Neural cell (in vitro differentiated cells): Measurements from ENCODE around the gene YKT6. TPM values are rescaled to one million over a fixed set of nuclear protein-coding genes. Genes with fewer than 3 reads are reported as not detected.
"Not testable (repeated sequence)": the region's sequence is repeated elsewhere in the genome, so short reads cannot be mapped to it uniquely, and the experiment has no call there.

Source experiments
- H2AFZ ChIP-seq: fragments of 200-600, 300-800 bp; sonication (generic), shearing (Covaris generic); 2 replicates; pipeline ENCODE4 v1.6.0; 2014; ENCODE audit warnings: low read depth, mild to moderate bottlenecking, antibody characterized with exemption, low read length, moderate library complexity
- H3F3A ChIP-seq: fragments of 200-600 bp; shearing (Covaris generic); 2 replicates; pipeline ENCODE4 v1.6.1; 2016; ENCODE audit warnings: mild to moderate bottlenecking, moderate library complexity, mixed read lengths, antibody characterized with exemption, low read length; ENCODE audit not compliant: insufficient read depth, poor library complexity, severe bottlenecking
- H3K27ac ChIP-seq: fragments of 200-600, 300-800 bp; sonication (generic), shearing (Covaris generic); 2 replicates; pipeline ENCODE4 v1.5.1; 2014; ENCODE audit warnings: mild to moderate bottlenecking, low read length, moderate library complexity
- H3K27me3 ChIP-seq: fragments of 300-800, 200-600 bp; sonication (generic), shearing (Covaris generic); 2 replicates; pipeline ENCODE4 v1.6.0; 2014; ENCODE audit warnings: mild to moderate bottlenecking, low read depth, low read length, moderate library complexity; ENCODE audit not compliant: insufficient read depth
- H3K36me3 ChIP-seq: fragments of 300-800, 200-600 bp; sonication (generic), shearing (Covaris generic); 2 replicates; pipeline ENCODE4 v1.5.1; 2014; ENCODE audit warnings: mild to moderate bottlenecking, antibody characterized with exemption, low read length, moderate library complexity; ENCODE audit not compliant: insufficient read depth
- H3K4me2 ChIP-seq: fragments of 300-800, 200-600 bp; sonication (generic), shearing (Covaris generic); 2 replicates; pipeline ENCODE4 v1.6.0; 2014; ENCODE audit warnings: mild to moderate bottlenecking, low read length
- H3K4me3 ChIP-seq: fragments of 300-800, 200-600 bp; sonication (generic), shearing (Covaris generic); 2 replicates; pipeline ENCODE4 v1.5.1; 2014; ENCODE audit warnings: mild to moderate bottlenecking, low read length, moderate library complexity
- H3K79me2 ChIP-seq: fragments of 200-600 bp; shearing (Covaris generic); replicated peaks from 2 replicates; pipeline ENCODE4 v1.6.0; 2014; ENCODE audit warnings: mild to moderate bottlenecking, low read length, moderate library complexity; ENCODE audit not compliant: insufficient read depth
- H3K9ac ChIP-seq: fragments of 300-800, 200-600 bp; sonication (generic), shearing (Covaris generic); 2 replicates; pipeline ENCODE4 v1.6.1; 2016; ENCODE audit warnings: mild to moderate bottlenecking, low read length, mixed read lengths
- H3K9me2 ChIP-seq: fragments of 200-600 bp; shearing (Covaris generic); 2 replicates; pipeline ENCODE4 v1.6.1; 2016; ENCODE audit warnings: mild to moderate bottlenecking, low read length, mixed read lengths; ENCODE audit not compliant: insufficient read depth
- H3K9me3 ChIP-seq: fragments of 200-600, 300-800 bp; sonication (generic), shearing (Covaris generic); 2 replicates; pipeline ENCODE4 v1.6.1; 2016; ENCODE audit warnings: mild to moderate bottlenecking, mixed run types, low read length, moderate library complexity, mixed read lengths
- H4K20me1 ChIP-seq: fragments of 200-600 bp; shearing (Covaris generic); 2 replicates; pipeline ENCODE4 v1.6.1; 2016; ENCODE audit warnings: mild to moderate bottlenecking, mixed run types; ENCODE audit not compliant: insufficient read depth
- CTCF ChIP-seq: fragments of 450-650 bp; IDR thresholded peaks from 2 replicates; pipeline ENCODE4 v1.5.1; 2014; ENCODE audit warnings: antibody characterized with exemption, mild to moderate bottlenecking, moderate library complexity; ENCODE audit not compliant: poor library complexity, severe bottlenecking
- EP300 ChIP-seq: fragments of 450-650 bp; conservative IDR thresholded peaks from 2 replicates; pipeline ENCODE4 v1.6.1; 2014; ENCODE audit warnings: antibody characterized with exemption, mild to moderate bottlenecking, moderate library complexity; ENCODE audit not compliant: poor library complexity, severe bottlenecking
- EZH2 ChIP-seq: fragments of 200-600, 300-800 bp; shearing (Covaris generic), sonication (generic); IDR thresholded peaks from 2 replicates; pipeline ENCODE4 v1.6.1; 2014; ENCODE audit warnings: antibody characterized with exemption, low read length, borderline replicate concordance, mild to moderate bottlenecking; ENCODE audit not compliant: insufficient read depth, poor library complexity, severe bottlenecking
- MXI1 ChIP-seq: fragments of 450-650 bp; conservative IDR thresholded peaks from 2 replicates; pipeline ENCODE4 v1.6.1; 2014; ENCODE audit warnings: antibody characterized with exemption, mild to moderate bottlenecking; ENCODE audit not compliant: poor library complexity, severe bottlenecking
- POLR2AphosphoS5 ChIP-seq: IDR thresholded peaks from 2 replicates; pipeline ENCODE4 v1.6.1; 2012
- RAD21 ChIP-seq: fragments of 450-650 bp; conservative IDR thresholded peaks from 2 replicates; pipeline ENCODE4 v1.6.1; 2014; ENCODE audit warnings: antibody characterized with exemption, mild to moderate bottlenecking, moderate library complexity
- REST ChIP-seq: IDR thresholded peaks from 2 replicates; pipeline ENCODE4 v1.6.1; 2012; ENCODE audit warnings: borderline replicate concordance
- SMC3 ChIP-seq: fragments of 450-650 bp; conservative IDR thresholded peaks from 2 replicates; pipeline ENCODE4 v1.6.1; 2014; ENCODE audit warnings: antibody characterized with exemption, mild to moderate bottlenecking, moderate library complexity; ENCODE audit not compliant: poor library complexity
- TAF1 ChIP-seq: IDR thresholded peaks from 2 replicates; pipeline ENCODE4 v1.6.1; 2012; ENCODE audit warnings: low read depth
- polyA plus RNA-seq: library from polyadenylated mRNA; depleted of rRNA; stranded (reverse); fragments of >200 nt; gene quantifications from 2 replicates; pipeline ENCODE4 v1.2.3, GENCODE V29; 2014

YKT6 gene
- polyA plus RNA-seq, 1 donor from 2014 or later: 93.4 TPM

DNA sequence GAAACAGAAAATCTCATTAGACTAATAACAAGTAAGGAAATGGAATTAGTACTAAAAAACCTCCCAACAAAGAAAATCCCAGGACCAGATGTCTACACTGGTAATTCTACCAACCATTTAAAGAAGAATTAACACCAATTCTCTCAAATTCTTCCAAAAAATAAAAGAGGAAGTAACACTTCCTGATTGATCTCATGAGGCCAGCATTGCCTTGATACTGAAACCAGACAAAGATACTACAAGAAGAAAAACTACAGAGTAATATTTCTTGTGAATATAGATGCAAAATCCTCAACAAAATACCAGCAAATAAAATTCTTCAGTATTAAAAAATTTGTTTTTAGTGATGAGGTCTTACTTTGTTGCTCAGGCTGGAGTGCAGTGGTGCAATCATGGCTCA lies 32.9 kb upstream of the YKT6 start:
- H3K27me3 ChIP-seq: no peaks in the 10 kb centered on the region
- TF ChIP-seq REST (no peak), EZH2 (no peak), SMC3 (no peak), POLR2AphosphoS5 (no peak), RAD21 (no peak), MXI1 (no peak), CTCF (no peak), TAF1 (no peak), EP300 (no peak)
- no peaks in the 10 kb centered on the region for H3K9me3 ChIP-seq
- H3K9me2 ChIP-seq: no peaks in the 10 kb centered on the region
- H3K4me2 ChIP-seq: no peak overlapping the region
- H3F3A ChIP-seq: no peaks in the 10 kb centered on the region
- H3K9ac ChIP-seq: no peak overlapping the region
- no peaks in the 10 kb centered on the region for H3K36me3 ChIP-seq
- H3K4me3 ChIP-seq: no peak overlapping the region
- H4K20me1 ChIP-seq: no peaks in the 10 kb centered on the region
- no peak overlapping the region for H2AFZ ChIP-seq
- no peak overlapping the region for H3K27ac ChIP-seq
- no peaks in the 10 kb centered on the region for H3K79me2 ChIP-seq

- H3K4me2 ChIP-seq, H3K27me3 ChIP-seq, H3K4me3 ChIP-seq, H2AFZ ChIP-seq, H3K79me2 ChIP-seq, H3K9me2 ChIP-seq, H4K20me1 ChIP-seq, H3K27ac ChIP-seq, H3F3A ChIP-seq, H3K36me3 ChIP-seq, H3K9ac ChIP-seq, H3K9me3 ChIP-seq: not testable (repeated sequence)
These were observed 28.9 kb upstream of the YKT6 start for GRCh38 chr7:44171901-44172300.

GRCh38 chr7:44172352-44172751 lies 28.4 kb upstream of the YKT6 start:
- no peaks in the 10 kb centered on the region for H3K79me2 ChIP-seq
- H3K9me2 ChIP-seq: no peaks in the 10 kb centered on the region
- no peak overlapping the region for H3K4me3 ChIP-seq
- no peak overlapping the region for H2AFZ ChIP-seq
- H3K4me2 ChIP-seq: no peak overlapping the region
- H4K20me1 ChIP-seq: no peaks in the 10 kb centered on the region
- H3K9me3 ChIP-seq: no peaks in the 10 kb centered on the region
- H3K27me3 ChIP-seq: no peaks in the 10 kb centered on the region
- TF ChIP-seq EP300 (no peak), TAF1 (no peak), POLR2AphosphoS5 (no peak), MXI1 (no peak), EZH2 (no peak), REST (no peak), SMC3 (no peak), RAD21 (no peak), CTCF (no peak)
- no peaks in the 10 kb centered on the region for H3F3A ChIP-seq
- H3K9ac ChIP-seq: no peak overlapping the region
- no peak overlapping the region for H3K27ac ChIP-seq
- H3K36me3 ChIP-seq: no peaks in the 10 kb centered on the region
